NCI-H2196 (cell line): ENCODE data around the gene PDLIM5.
"Not testable (repeated sequence)": the region's sequence is repeated elsewhere in the genome, so short reads cannot be mapped to it uniquely, and the experiment has no call there.

ENCODE experiments used
- DNase-seq: peaks from one replicate; lab custom pipeline; 2025; ENCODE audit not compliant: unreplicated experiment; lab: John Stamatoyannopoulos, UW

Gene PDLIM5

GRCh38 chr4:94583914-94584641 lies 132.3 kb downstream of the PDLIM5 start:
- no peak for DNase-seq

- no peak for DNase-seq
Observed at GRCh38 chr4:94588896-94589693, 137.4 kb downstream of the PDLIM5 start.

- no peak for DNase-seq
Observed at GRCh38 chr4:94590493-94590892, 138.8 kb downstream of the PDLIM5 start.

GRCh38 chr4:94591289-94591688 lies 139.5 kb downstream of the PDLIM5 start:
- DNase-seq: no peak

GRCh38 chr4:94595013-94595412 lies 143.3 kb downstream of the PDLIM5 start:
- no peak for DNase-seq

GRCh38 chr4:94595880-94596483 lies 144.2 kb downstream of the PDLIM5 start:
- peak; percentile 1 for DNase-seq

- no peak for DNase-seq
Observed at GRCh38 chr4:94598758-94599157, 147.0 kb downstream of the PDLIM5 start.

- no peak for DNase-seq
Observed at GRCh38 chr4:94603170-94603747, 151.5 kb downstream of the PDLIM5 start.

GRCh38 chr4:94605241-94605805 lies 153.6 kb downstream of the PDLIM5 start:
- no peak for DNase-seq

- DNase-seq: no peak
Observed at GRCh38 chr4:94610145-94610544, 158.4 kb downstream of the PDLIM5 start.

- no peak for DNase-seq
Observed at GRCh38 chr4:94613248-94613647, 161.5 kb downstream of the PDLIM5 start.

- no peak for DNase-seq
Observed at GRCh38 chr4:94615451-94615850, 163.7 kb downstream of the PDLIM5 start.

GRCh38 chr4:94621491-94622080 lies 169.8 kb downstream of the PDLIM5 start:
- peak; percentile 4 for DNase-seq

GRCh38 chr4:94623126-94623911 lies 171.6 kb downstream of the PDLIM5 start:
- no peak for DNase-seq

- no peak for DNase-seq
Observed at GRCh38 chr4:94626942-94627341, 175.2 kb downstream of the PDLIM5 start.

- DNase-seq: not testable (repeated sequence)
Observed at GRCh38 chr4:94629058-94629457, 177.3 kb downstream of the PDLIM5 start.

GRCh38 chr4:94629837-94630236 lies 178.1 kb downstream of the PDLIM5 start:
- DNase-seq: no peak

- no peak for DNase-seq
Observed at GRCh38 chr4:94634271-94634670, 182.5 kb downstream of the PDLIM5 start.

GRCh38 chr4:94635177-94635576 lies 183.4 kb downstream of the PDLIM5 start:
- DNase-seq: no peak

- DNase-seq: no peak
Observed at GRCh38 chr4:94636004-94636403, 184.3 kb downstream of the PDLIM5 start.
